Muscle layer of colon (tissue), 2 donors: ENCODE data around the gene ETFA.
"Not testable (repeated sequence)": the region's sequence is repeated elsewhere in the genome, so short reads cannot be mapped to it uniquely, and the experiment has no call there.

Experiments used
- H3K27ac ChIP-seq: one replicate; pipeline ENCODE4 v1.7.0; 2013; ENCODE audit warnings: low read depth, mild to moderate bottlenecking, low read length, moderate library complexity
- H3K27me3 ChIP-seq, 2 donors: one replicate each; pipeline ENCODE4 v1.7.0; 2013; ENCODE audit warnings: low read length in 2 of 2, mild to moderate bottlenecking in 2 of 2; ENCODE audit not compliant: insufficient read depth in 2 of 2, control insufficient read depth in 1 of 2
- H3K36me3 ChIP-seq: one replicate; pipeline ENCODE4 v1.7.0; 2013; ENCODE audit warnings: mild to moderate bottlenecking, low read length; ENCODE audit not compliant: insufficient read depth
- H3K4me1 ChIP-seq: one replicate; pipeline ENCODE4 v1.7.0; 2013; ENCODE audit warnings: mild to moderate bottlenecking, low read length; ENCODE audit not compliant: insufficient read depth
- H3K4me3 ChIP-seq, 2 donors: one replicate each; pipeline ENCODE4 v1.7.0; 2013; ENCODE audit warnings: low read length in 2 of 2, low read depth in 1 of 2, mild to moderate bottlenecking in 1 of 2, moderate library complexity in 1 of 2
- H3K9ac ChIP-seq: one replicate; pipeline ENCODE4 v1.7.0; 2013; ENCODE audit warnings: low read length
- H3K9me3 ChIP-seq: one replicate; pipeline ENCODE4 v1.7.0; 2013; ENCODE audit warnings: mild to moderate bottlenecking, low read length
- donor health status: abdominal sarcoma.
- donor health status: Adenocarcinoma of cecum.

ETFA gene

DNA sequence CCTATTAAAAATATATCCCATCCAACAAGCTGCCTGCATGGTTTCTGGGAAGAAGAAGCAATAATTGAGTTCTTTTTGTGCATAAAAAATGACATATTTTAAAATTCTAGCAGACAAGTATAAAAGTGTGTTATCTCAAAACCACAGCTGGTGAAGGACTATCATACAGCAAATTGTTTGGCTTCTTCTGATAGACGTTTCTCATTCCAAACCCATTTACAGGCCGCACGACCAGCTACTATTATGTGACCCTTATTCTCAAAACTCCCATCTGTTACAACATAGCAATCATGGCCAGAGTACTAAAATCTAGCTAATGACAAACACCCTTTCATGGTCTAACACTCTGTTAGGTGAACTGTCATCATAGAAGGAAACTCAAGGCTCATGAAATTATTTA is 21.7 kb downstream of the ETFA start:
- Histone ChIP-seq H3K27ac (no peak overlapping the region), H3K36me3 (peaks cover 15% of the 10 kb centered on the region), H3K27me3 (no peaks in the 10 kb centered on the region), H3K4me1 (no peaks in the 10 kb centered on the region), H3K9me3 (no peaks in the 10 kb centered on the region), H3K9ac (no peak overlapping the region), H3K4me3 (no peak overlapping the region)

GRCh38 chr15:76286271-76286879 is 24.9 kb downstream of the ETFA start:
- no peaks in the 10 kb centered on the region for H3K27me3 ChIP-seq
- peaks cover 38% of the 10 kb centered on the region for H3K36me3 ChIP-seq
- H3K4me3 ChIP-seq, result no peak overlapping the region
- no peak overlapping the region for H3K27ac ChIP-seq
- no peak overlapping the region for H3K9ac ChIP-seq
- no peaks in the 10 kb centered on the region for H3K9me3 ChIP-seq
- H3K4me1 ChIP-seq, result no peaks in the 10 kb centered on the region

DNA sequence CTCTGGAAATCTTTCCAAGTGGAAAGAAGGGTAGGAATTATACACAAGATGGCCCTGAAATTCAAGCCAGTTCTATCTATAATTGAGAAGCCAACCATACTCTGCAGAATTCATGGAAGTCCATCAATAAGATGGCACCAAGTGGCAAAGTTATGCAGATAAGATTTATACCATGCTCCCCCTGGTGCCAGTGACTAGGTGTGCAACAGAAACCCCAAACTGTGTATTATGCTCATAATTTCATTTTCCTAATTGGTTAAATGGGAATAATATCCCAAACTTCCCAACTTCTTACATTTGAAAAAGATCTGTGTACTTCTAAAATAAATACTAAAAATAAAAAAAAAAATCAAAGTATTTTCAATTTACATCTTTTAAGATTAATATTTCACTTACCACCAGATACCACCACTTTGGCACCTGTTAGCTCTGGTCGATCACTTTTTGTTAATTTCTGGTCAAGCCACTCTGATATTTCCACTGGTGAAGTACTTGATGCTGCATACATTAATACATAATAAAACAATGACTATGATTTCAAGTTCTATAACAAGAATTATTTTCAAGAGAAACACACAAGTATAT is 25.9 kb downstream of the ETFA start:
- Histone ChIP-seq H3K27me3 (no peaks in the 10 kb centered on the region), H3K36me3 (peaks cover 38% of the 10 kb centered on the region), H3K4me3 (no peak overlapping the region)

GRCh38 chr15:76282465-76282864 is 28.8 kb downstream of the ETFA start:
- H3K9me3 ChIP-seq, result no peaks in the 10 kb centered on the region
- no peak overlapping the region for H3K9ac ChIP-seq
- H3K4me1 ChIP-seq, result no peaks in the 10 kb centered on the region
- peaks cover 54% of the 10 kb centered on the region for H3K36me3 ChIP-seq
- H3K27me3 ChIP-seq, result no peaks in the 10 kb centered on the region
- H3K27ac ChIP-seq, result no peak overlapping the region
- H3K4me3 ChIP-seq, result no peak overlapping the region

More for the DNA sequence above, 25.9 kb downstream of the ETFA start:
- Histone ChIP-seq H3K4me1 (no peaks in the 10 kb centered on the region), H3K9ac (no peak overlapping the region), H3K27ac (no peak overlapping the region), H3K9me3 (no peaks in the 10 kb centered on the region)

DNA sequence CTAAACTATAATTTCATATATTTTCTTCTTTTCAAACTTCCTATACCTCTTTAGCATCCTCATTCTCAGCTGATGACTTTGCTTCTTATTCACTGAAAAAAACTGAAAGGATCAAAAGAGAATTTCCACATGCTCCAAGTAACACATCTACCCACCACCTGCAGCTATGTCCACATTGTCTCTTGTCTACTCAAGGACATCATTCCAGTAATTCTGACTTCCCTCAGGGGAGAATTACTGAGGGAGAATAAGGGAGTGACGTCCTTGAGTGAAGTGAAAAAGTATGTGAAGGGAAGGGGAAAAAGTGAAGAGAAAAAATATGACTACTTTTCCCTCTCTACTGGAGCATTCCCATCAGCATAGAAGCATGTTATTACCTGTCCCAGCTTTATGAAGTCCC is 32.6 kb downstream of the ETFA start:
- Histone ChIP-seq H3K36me3 (peaks cover 39% of the 10 kb centered on the region), H3K4me1 (no peaks in the 10 kb centered on the region), H3K4me3 (no peak overlapping the region), H3K9ac (no peak overlapping the region), H3K27me3 (no peaks in the 10 kb centered on the region), H3K9me3 (no peaks in the 10 kb centered on the region), H3K27ac (no peak overlapping the region)

DNA sequence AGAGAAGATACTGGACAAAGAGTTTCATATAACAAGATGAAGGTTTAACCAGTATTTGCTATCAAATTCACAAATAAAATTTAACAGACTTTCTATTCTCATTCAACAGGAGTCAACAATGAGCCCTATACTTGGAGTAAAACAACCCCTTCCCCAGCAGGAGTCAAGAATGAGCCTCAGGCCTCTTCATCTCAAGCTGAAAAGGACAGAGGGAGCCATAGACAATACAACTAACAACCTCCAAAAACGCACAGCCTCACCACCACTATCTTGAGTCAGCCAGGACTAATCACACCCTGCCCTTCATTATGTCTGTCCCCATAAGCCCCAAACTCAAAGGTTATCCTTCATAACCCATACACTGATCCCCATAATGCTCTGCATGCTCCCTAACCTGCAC is 36.4 kb downstream of the ETFA start:
- Histone ChIP-seq H3K9ac (no peak overlapping the region), H3K27ac (no peak overlapping the region), H3K9me3 (no peaks in the 10 kb centered on the region), H3K27me3 (no peaks in the 10 kb centered on the region), H3K4me1 (no peaks in the 10 kb centered on the region), H3K4me3 (no peak overlapping the region), H3K36me3 (peaks cover 47% of the 10 kb centered on the region)

- no peak overlapping the region for H3K4me3 ChIP-seq
- H3K36me3 ChIP-seq, result peaks cover 43% of the 10 kb centered on the region
- no peaks in the 10 kb centered on the region for H3K27me3 ChIP-seq
- no peak overlapping the region for H3K9ac ChIP-seq
- no peaks in the 10 kb centered on the region for H3K9me3 ChIP-seq
- H3K4me1 ChIP-seq, result no peaks in the 10 kb centered on the region
- H3K27ac ChIP-seq, result no peak overlapping the region
Measured at GRCh38 chr15:76274226-76274625, 37.0 kb downstream of the ETFA start.

DNA sequence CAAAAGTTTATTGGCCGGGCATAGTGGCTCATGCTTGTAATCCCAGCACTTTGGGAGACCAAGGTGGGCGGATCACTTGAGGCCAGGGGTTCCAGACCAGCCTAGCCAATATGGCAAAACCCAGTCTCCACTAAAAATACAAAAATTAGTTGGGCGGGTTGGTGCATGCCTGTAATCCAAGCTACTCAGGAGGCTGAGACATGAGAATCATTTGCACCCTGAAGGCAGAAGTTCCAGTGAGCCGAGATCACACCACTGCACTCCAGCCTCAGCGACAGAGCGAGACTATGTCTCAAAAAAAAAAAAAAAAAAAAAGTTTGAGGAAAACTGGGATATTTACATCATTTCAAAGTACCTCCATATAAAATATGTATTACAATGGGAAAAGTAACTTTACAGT is 40.4 kb downstream of the ETFA start:
- Histone ChIP-seq H3K9ac (no peak overlapping the region), H3K36me3 (peaks cover 35% of the 10 kb centered on the region), H3K27ac (no peak overlapping the region), H3K27me3 (no peaks in the 10 kb centered on the region), H3K4me3 (no peak overlapping the region), H3K9me3 (no peaks in the 10 kb centered on the region), H3K4me1 (no peaks in the 10 kb centered on the region)

DNA sequence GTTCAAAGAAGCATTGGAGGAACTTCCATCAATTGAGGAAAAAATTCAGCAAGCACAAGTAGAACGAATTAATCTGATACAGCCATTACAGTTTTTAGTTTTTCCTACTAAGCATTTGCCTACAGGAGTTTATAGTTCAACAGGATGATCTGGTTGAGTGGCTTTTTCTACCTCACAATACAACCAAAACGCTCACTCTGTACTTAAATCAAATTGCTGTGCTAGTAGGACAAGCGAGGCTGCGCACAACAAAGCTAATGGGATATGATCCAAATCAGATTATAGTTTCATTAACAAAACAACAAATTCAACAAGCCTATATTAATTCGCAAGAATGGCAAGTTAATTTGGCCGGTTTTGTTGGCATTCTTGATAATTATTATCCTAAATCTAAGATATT is 44.2 kb downstream of the ETFA start:
- Histone ChIP-seq H3K4me1 (no peaks in the 10 kb centered on the region), H3K9me3 (peaks cover 13% of the 10 kb centered on the region), H3K4me3 (no peak overlapping the region), H3K27ac (no peak overlapping the region), H3K36me3 (peaks cover 37% of the 10 kb centered on the region), H3K9ac (no peak overlapping the region), H3K27me3 (no peaks in the 10 kb centered on the region)

DNA sequence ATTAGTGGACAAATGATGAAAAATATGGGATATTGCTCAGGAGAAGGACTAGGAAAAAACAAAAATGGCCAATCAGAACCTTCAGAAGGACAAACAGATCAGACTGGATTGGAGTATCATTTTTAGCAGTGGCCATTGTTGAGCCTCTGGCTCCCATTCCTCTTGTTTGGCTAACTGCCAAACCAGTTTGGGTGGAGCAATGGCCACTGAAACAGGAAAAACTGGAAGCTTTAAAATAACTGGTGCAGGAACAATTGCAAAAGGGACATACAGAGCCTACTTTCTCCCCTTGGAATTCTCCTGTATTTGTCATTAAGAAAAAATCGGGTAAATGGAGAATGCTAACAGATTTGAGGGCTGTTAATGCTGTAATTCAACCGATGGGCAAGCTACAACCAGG is 45.5 kb downstream of the ETFA start:
- H3K9ac ChIP-seq, H3K4me3 ChIP-seq, H3K27ac ChIP-seq, H3K27me3 ChIP-seq, H3K4me1 ChIP-seq: not testable (repeated sequence)
- H3K36me3 ChIP-seq, result peaks cover 32% of the 10 kb centered on the region
- peaks cover 13% of the 10 kb centered on the region for H3K9me3 ChIP-seq

- peaks cover 13% of the 10 kb centered on the region for H3K9me3 ChIP-seq
- H3K27ac ChIP-seq, result no peak overlapping the region
- no peaks in the 10 kb centered on the region for H3K4me1 ChIP-seq
- no peaks in the 10 kb centered on the region for H3K27me3 ChIP-seq
- no peak overlapping the region for H3K4me3 ChIP-seq
- peaks cover 32% of the 10 kb centered on the region for H3K36me3 ChIP-seq
- no peak overlapping the region for H3K9ac ChIP-seq
Measured at GRCh38 chr15:76260246-76260938, 50.9 kb downstream of the ETFA start.

DNA sequence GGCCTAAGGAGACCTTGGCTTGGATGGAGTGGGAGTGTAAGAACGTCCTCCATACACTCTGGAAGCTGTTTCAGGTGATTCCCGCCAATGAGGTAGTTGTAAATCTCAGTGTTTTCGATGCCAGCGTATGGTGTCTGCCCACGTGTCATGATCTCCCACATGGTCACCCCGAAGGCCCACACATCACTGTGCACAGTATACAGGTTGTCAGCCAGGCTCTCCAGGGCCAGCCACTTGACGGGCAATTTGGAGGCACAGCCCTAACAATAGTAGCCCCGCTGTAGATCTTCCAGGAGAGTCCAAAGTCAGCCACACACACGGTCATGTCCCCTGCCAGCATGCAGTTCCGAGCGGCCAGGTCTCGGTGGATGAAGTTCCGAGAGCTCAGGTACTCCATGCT is 51.9 kb downstream of the ETFA start:
- Histone ChIP-seq H3K36me3 (peaks cover 29% of the 10 kb centered on the region), H3K4me3 (no peak overlapping the region), H3K27me3 (no peaks in the 10 kb centered on the region), H3K4me1 (no peaks in the 10 kb centered on the region), H3K27ac (no peak overlapping the region), H3K9ac (no peak overlapping the region), H3K9me3 (peaks cover 13% of the 10 kb centered on the region)
